ENCODE measurements around the gene BSN. TPM values are rescaled to one million over a fixed set of nuclear protein-coding genes. Genes with fewer than 3 reads are reported as not detected.

Gene BSN
- total and polyA plus RNA-seq, 2 donors (not counting 1 experiment from before 2014, with no cell fraction given), result under 0.01 to 0.01 TPM

DNA sequence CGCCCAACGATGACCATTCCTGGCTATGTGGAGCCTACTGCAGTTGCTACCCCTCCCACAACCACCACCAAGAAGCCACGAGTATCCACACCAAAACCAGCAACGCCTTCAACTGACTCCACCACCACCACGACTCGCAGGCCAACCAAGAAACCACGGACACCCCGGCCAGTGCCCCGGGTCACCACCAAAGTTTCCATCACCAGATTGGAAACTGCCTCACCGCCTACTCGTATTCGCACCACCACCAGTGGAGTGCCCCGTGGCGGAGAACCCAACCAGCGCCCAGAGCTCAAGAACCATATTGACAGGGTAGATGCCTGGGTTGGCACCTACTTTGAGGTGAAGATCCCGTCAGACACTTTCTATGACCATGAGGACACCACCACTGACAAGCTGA, 22.6 kb upstream of the BSN start:
- no peak overlapping the region for H3K4me2 ChIP-seq (ENCODE audit: extremely low read depth, insufficient read depth, low read length)
- H3K27ac ChIP-seq (ENCODE audit: insufficient read depth, low read length), result no peak overlapping the region
- H2AFZ ChIP-seq (ENCODE audit: low read length), result no peak overlapping the region
- DNase-seq (ENCODE audit: low read depth in 2 of 2), result no peak
- H3K9ac ChIP-seq (ENCODE audit: insufficient read depth, low read length), result no peak overlapping the region
- no peak for TF ChIP-seq EZH2 (IDR thresholded peaks at IDR 0.05; ENCODE audit: low read length, missing control alignments)
- TF ChIP-seq, protein P1, sequence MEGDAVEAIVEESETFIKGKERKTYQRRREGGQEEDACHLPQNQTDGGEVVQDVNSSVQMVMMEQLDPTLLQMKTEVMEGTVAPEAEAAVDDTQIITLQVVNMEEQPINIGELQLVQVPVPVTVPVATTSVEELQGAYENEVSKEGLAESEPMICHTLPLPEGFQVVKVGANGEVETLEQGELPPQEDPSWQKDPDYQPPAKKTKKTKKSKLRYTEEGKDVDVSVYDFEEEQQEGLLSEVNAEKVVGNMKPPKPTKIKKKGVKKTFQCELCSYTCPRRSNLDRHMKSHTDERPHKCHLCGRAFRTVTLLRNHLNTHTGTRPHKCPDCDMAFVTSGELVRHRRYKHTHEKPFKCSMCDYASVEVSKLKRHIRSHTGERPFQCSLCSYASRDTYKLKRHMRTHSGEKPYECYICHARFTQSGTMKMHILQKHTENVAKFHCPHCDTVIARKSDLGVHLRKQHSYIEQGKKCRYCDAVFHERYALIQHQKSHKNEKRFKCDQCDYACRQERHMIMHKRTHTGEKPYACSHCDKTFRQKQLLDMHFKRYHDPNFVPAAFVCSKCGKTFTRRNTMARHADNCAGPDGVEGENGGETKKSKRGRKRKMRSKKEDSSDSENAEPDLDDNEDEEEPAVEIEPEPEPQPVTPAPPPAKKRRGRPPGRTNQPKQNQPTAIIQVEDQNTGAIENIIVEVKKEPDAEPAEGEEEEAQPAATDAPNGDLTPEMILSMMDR (conservative IDR thresholded peaks at IDR 0.05 in 1 of 2, IDR thresholded peaks at IDR 0.05 in 1 of 2; ENCODE audit: low read depth in 1 of 2, low read length in 2 of 2), result no peak
- no peaks in the 10 kb centered on the region for H3K4me1 ChIP-seq (ENCODE audit: control insufficient read depth, extremely low read depth, insufficient read depth, low read length)
- H3K27me3 ChIP-seq (ENCODE audit: control insufficient read depth, insufficient read depth, low read length), result no peaks in the 10 kb centered on the region
- H3K9me3 ChIP-seq (ENCODE audit: control insufficient read depth, insufficient read depth, low read depth, low read length), result no peaks in the 10 kb centered on the region
- H3K79me2 ChIP-seq (ENCODE audit: control insufficient read depth, insufficient read depth, low read length), result no peaks in the 10 kb centered on the region
- no peak overlapping the region for H3K4me3 ChIP-seq (replicated peaks in 1 of 4; ENCODE audit: control extremely low read depth in 1 of 4, insufficient read depth in 1 of 4, low read depth in 3 of 4, low read length in 4 of 4)
- H3K36me3 ChIP-seq (ENCODE audit: control insufficient read depth, insufficient read depth, low read length), result peaks cover 1% of the 10 kb centered on the region
- no peaks in the 10 kb centered on the region for H4K20me1 ChIP-seq (ENCODE audit: control insufficient read depth, extremely low read depth, insufficient read depth, low read length)

GRCh38 chr3:49533031-49533430, 21.2 kb upstream of the BSN start:
- no peak for DNase-seq (ENCODE audit: low read depth in 2 of 2)
- peaks cover 1% of the 10 kb centered on the region for H3K36me3 ChIP-seq (ENCODE audit: control insufficient read depth, insufficient read depth, low read length)
- H3K9me3 ChIP-seq (ENCODE audit: control insufficient read depth, insufficient read depth, low read depth, low read length), result no peaks in the 10 kb centered on the region
- no peak overlapping the region for H3K9ac ChIP-seq (ENCODE audit: insufficient read depth, low read length)
- no peak for TF ChIP-seq EZH2 (IDR thresholded peaks at IDR 0.05; ENCODE audit: low read length, missing control alignments)
- TF ChIP-seq, protein P1 (conservative IDR thresholded peaks at IDR 0.05 in 1 of 2, IDR thresholded peaks at IDR 0.05 in 1 of 2; ENCODE audit: low read depth in 1 of 2, low read length in 2 of 2), result no peak
- H2AFZ ChIP-seq (ENCODE audit: low read length), result no peak overlapping the region
- H3K27ac ChIP-seq (ENCODE audit: insufficient read depth, low read length), result no peak overlapping the region
- H3K79me2 ChIP-seq (ENCODE audit: control insufficient read depth, insufficient read depth, low read length), result no peaks in the 10 kb centered on the region
- no peak overlapping the region for H3K4me2 ChIP-seq (ENCODE audit: extremely low read depth, insufficient read depth, low read length)
- no peak overlapping the region for H3K4me3 ChIP-seq (replicated peaks in 1 of 4; ENCODE audit: control extremely low read depth in 1 of 4, insufficient read depth in 1 of 4, low read depth in 3 of 4, low read length in 4 of 4)
- H4K20me1 ChIP-seq (ENCODE audit: control insufficient read depth, extremely low read depth, insufficient read depth, low read length), result no peaks in the 10 kb centered on the region
- no peaks in the 10 kb centered on the region for H3K27me3 ChIP-seq (ENCODE audit: control insufficient read depth, insufficient read depth, low read length)
- no peaks in the 10 kb centered on the region for H3K4me1 ChIP-seq (ENCODE audit: control insufficient read depth, extremely low read depth, insufficient read depth, low read length)

GRCh38 chr3:49533786-49534519, 20.3 kb upstream of the BSN start:
- Histone ChIP-seq H4K20me1 (ENCODE audit: control insufficient read depth, extremely low read depth, insufficient read depth, low read length) (no peaks in the 10 kb centered on the region), H3K36me3 (ENCODE audit: control insufficient read depth, insufficient read depth, low read length) (peaks cover 1% of the 10 kb centered on the region), H3K4me3 (replicated peaks in 1 of 4; ENCODE audit: control extremely low read depth in 1 of 4, insufficient read depth in 1 of 4, low read depth in 3 of 4, low read length in 4 of 4) (no peak overlapping the region), H3K4me1 (ENCODE audit: control insufficient read depth, extremely low read depth, insufficient read depth, low read length) (no peaks in the 10 kb centered on the region), H3K79me2 (ENCODE audit: control insufficient read depth, insufficient read depth, low read length) (no peaks in the 10 kb centered on the region), H3K27me3 (ENCODE audit: control insufficient read depth, insufficient read depth, low read length) (no peaks in the 10 kb centered on the region), H3K9me3 (ENCODE audit: control insufficient read depth, insufficient read depth, low read depth, low read length) (no peaks in the 10 kb centered on the region), H3K4me2 (ENCODE audit: extremely low read depth, insufficient read depth, low read length) (no peak overlapping the region), H3K27ac (ENCODE audit: insufficient read depth, low read length) (no peak overlapping the region), H2AFZ (ENCODE audit: low read length) (no peak overlapping the region), H3K9ac (ENCODE audit: insufficient read depth, low read length) (no peak overlapping the region)
- TF ChIP-seq, protein P1 (conservative IDR thresholded peaks at IDR 0.05 in 1 of 2, IDR thresholded peaks at IDR 0.05 in 1 of 2; ENCODE audit: low read depth in 1 of 2, low read length in 2 of 2), result no peak
- TF ChIP-seq EZH2 (IDR thresholded peaks at IDR 0.05; ENCODE audit: low read length, missing control alignments), result no peak
- DNase-seq (ENCODE audit: low read depth in 2 of 2), result no peak

Data from fibroblast of lung (primary cell).